Cardiac fibroblast (primary cell): Measurements from ENCODE around the gene RNU7-1.

Experiments used
- DNase-seq, 2 donors: peaks; one replicate each; pipeline versions ENCODE4 v3.0.0 to v3.0.0-alpha.2; 2010; ENCODE audit warnings: low read depth in 2 of 2
- H3K4me3 ChIP-seq, 2 donors: replicated peaks in 1 of 2; 1 replicate in 1 of 2; 2 replicates in 1 of 2; pipeline ENCODE4 v1.5.1; 2011; ENCODE audit warnings: low read depth in 2 of 2, low read length in 2 of 2, mild to moderate bottlenecking in 2 of 2, moderate library complexity in 1 of 2
- TF ChIP-seq, protein P1 (sequence below): IDR thresholded peaks from one replicate; pipeline ENCODE4 v1.5.1; 2011; ENCODE audit warnings: low read depth, mild to moderate bottlenecking, low read length, inconsistent platforms

Gene RNU7-1

DNA sequence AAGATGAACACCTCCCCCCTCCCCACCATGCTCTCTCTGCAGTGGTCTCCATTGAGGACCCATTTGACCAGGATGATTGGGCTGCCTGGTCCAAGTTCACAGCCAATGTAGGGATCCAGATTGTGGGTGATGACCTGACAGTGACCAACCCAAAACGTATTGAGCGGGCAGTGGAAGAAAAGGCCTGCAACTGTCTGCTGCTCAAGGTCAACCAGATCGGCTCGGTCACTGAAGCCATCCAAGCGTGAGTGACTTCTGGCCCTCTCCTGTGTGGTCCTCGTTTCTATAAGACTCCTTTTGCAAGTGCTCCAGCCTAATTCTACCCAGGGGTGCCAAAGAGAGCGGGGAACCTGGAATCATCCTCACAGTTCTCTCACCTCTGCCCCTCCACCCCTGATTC, 22.1 kb upstream of the RNU7-1 start:
- DNase-seq, result no peak
- no peak overlapping the region for H3K4me3 ChIP-seq
- TF ChIP-seq, protein P1, sequence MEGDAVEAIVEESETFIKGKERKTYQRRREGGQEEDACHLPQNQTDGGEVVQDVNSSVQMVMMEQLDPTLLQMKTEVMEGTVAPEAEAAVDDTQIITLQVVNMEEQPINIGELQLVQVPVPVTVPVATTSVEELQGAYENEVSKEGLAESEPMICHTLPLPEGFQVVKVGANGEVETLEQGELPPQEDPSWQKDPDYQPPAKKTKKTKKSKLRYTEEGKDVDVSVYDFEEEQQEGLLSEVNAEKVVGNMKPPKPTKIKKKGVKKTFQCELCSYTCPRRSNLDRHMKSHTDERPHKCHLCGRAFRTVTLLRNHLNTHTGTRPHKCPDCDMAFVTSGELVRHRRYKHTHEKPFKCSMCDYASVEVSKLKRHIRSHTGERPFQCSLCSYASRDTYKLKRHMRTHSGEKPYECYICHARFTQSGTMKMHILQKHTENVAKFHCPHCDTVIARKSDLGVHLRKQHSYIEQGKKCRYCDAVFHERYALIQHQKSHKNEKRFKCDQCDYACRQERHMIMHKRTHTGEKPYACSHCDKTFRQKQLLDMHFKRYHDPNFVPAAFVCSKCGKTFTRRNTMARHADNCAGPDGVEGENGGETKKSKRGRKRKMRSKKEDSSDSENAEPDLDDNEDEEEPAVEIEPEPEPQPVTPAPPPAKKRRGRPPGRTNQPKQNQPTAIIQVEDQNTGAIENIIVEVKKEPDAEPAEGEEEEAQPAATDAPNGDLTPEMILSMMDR, result no peak

DNA sequence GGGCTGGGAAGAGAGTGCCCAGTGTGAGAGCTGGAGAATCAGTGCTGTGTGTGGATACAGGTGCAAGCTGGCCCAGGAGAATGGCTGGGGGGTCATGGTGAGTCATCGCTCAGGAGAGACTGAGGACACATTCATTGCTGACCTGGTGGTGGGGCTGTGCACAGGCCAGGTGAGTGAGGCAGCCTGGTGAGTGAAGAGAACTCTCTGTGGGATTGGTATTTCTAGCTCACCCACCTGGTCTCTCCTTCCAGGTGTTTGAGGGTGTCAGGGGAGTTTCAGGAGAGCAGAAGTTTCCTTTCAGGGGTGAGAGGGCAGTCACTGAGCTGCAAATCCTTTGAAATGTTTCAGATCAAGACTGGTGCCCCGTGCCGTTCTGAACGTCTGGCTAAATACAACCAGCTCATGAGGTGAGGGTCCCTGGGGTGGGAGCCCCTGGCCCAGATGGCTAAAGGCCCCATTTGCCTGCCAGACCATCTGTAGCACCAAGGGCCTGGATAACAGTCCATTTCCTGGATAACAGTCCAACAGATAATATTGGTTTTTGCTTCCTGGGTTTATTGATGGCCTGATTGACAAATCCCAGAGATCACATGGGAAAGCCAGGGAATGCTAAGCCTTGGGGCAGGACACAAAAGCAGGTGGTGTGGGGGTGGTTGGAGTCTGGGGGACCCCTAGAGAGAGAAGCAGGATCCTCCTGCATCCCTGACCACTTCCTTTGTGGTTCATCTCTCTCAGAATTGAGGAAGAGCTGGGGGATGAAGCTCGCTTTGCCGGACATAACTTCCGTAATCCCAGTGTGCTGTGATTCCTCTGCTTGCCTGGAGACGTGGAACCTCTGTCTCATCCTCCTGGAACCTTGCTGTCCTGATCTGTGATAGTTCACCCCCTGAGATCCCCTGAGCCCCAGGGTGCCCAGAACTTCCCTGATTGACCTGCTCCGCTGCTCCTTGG, 21.3 kb upstream of the RNU7-1 start:
- H3K4me3 ChIP-seq, result no peak overlapping the region
- no peak for DNase-seq
- TF ChIP-seq, protein P1, result no peak

DNA sequence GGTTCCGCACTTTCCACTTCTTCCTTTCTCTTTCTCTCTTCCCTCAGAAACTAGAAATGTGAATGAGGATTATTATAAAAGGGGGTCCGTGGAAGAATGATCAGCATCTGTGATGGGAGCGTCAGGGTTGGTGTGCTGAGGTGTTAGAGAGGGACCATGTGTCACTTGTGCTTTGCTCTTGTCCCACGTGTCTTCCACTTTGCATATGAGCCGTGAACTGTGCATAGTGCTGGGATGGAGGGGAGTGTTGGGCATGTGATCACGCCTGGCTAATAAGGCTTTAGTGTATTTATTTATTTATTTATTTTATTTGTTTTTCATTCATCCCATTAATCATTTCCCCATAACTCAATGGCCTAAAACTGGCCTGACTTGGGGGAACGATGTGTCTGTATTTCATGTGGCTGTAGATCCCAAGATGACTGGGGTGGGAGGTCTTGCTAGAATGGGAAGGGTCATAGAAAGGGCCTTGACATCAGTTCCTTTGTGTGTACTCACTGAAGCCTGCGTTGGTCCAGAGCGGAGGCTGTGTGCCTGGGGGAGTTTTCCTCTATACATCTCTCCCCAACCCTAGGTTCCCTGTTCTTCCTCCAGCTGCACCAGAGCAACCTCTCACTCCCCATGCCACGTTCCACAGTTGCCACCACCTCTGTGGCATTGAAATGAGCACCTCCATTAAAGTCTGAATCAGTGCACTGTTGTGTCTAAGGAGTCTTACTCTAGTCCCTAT, 20.4 kb upstream of the RNU7-1 start:
- DNase-seq, result no peak
- TF ChIP-seq, protein P1, result no peak
- H3K4me3 ChIP-seq, result no peak overlapping the region

DNA sequence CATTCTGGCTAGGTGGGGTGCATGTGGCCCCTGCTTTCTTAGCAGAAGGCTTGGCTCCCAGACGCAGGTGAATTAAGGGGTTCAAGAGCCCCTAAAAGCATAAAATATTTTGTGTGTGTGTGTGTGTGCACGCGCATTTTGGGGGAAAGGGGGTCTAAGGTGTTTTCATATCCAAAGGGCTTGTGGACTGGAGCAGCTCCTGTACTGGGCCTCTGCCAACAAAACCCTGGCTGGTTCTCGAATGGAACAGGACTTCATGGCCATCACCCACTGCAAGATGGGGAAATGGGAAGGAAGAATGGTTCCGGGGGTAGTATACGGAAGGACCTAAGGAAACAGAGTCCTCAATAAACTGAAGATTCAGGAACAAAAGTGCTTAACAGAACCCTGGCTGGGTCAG, 19.8 kb upstream of the RNU7-1 start:
- DNase-seq, result no peak
- H3K4me3 ChIP-seq, result no peak overlapping the region
- TF ChIP-seq, protein P1, result no peak

DNA sequence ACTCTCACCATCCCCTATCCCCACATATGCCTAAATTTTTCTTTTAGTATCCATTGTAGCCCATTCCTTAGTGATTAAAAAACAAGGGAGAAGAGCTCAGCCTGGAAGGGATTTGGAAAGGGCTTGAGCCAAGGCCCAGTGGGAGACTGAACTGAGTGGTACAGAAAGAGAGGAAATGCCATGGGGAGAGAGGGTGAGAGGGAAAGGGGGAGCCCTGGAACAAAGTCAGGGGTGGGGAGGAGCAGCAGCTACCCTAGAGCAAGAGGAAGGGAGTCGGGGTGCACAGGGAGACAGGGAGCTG, 18.4 kb upstream of the RNU7-1 start:
- no peak overlapping the region for H3K4me3 ChIP-seq
- no peak for DNase-seq
- TF ChIP-seq, protein P1, result no peak

DNA sequence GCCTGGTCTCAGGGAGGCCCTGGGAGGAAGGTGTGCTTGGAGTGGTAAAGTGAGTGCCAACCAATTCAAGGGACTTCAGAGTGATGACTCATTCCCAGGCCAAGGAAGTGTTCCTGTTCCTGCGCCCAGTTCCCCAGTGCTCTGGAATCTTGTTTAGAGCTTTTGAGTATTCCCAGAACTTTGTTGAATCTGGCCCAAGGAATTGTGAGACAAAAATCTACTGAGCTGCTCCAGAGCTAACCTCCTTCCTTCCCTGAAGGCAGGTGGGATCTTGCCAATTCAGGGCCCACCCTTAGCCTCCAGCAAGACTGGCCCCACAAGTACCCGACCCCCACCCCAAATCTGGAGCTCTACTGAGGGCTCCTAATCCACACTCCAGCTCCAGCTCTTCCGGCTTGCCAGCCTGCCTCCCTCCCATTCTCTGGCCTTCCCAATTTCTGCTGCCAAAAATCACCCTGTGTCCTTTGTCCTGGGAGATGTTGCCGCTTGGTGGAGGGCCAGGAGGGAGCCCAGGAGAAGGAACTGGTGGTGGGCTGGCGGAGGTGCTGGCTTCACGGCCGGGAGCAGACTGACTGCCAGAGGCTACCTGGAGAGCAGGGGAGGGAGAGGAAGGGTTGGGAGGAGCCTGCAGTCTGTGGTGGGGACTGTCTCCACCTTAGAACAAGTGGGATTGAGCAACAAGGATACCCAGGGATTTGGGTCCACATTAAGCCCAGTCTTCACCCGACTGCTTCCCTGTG, 17.9 kb upstream of the RNU7-1 start:
- H3K4me3 ChIP-seq, result peak overlapping the region; percentile 79 to 89
- TF ChIP-seq, protein P1, result no peak
- peak; percentile 78 to 95 for DNase-seq
